IMR-90 (cell line): Measurements from ENCODE around the gene GGT5.
"Not testable (repeated sequence)": the region's sequence is repeated elsewhere in the genome, so short reads cannot be mapped to it uniquely, and the experiment has no call there.

ENCODE experiments used
- BHLHE40 ChIP-seq: fragments of 150-350 bp; IDR thresholded peaks from 2 replicates; pipeline ENCODE4 v1.6.1; 2016; ENCODE audit warnings: mild to moderate bottlenecking, low read depth, low read length
- CEBPB ChIP-seq: IDR thresholded peaks from 2 replicates; pipeline ENCODE4 v1.6.1; 2012; ENCODE audit warnings: low read depth, low read length, improper control_type of control experiment
- CHD1 ChIP-seq: IDR thresholded peaks from 2 replicates; pipeline ENCODE4 v1.6.1; 2012; ENCODE audit warnings: low read depth, low read length, improper control_type of control experiment
- CTCF ChIP-seq: conservative IDR thresholded peaks from 2 replicates; pipeline ENCODE4 v1.5.1; 2012; ENCODE audit warnings: mild to moderate bottlenecking, low read depth, low read length, improper control_type of control experiment
- FOS ChIP-seq: fragments of 150-350 bp; IDR thresholded peaks from 2 replicates; pipeline ENCODE4 v1.6.1; 2016; ENCODE audit warnings: low read depth, low read length
- MAZ ChIP-seq: IDR thresholded peaks from 2 replicates; pipeline ENCODE4 v1.6.1; 2012; ENCODE audit warnings: low read depth, mild to moderate bottlenecking, low read length, improper control_type of control experiment, moderate library complexity, borderline replicate concordance
- MXI1 ChIP-seq: IDR thresholded peaks from 2 replicates; pipeline ENCODE4 v1.6.1; 2012; ENCODE audit warnings: low read depth, mild to moderate bottlenecking, low read length, moderate library complexity, borderline replicate concordance
- POLR2A ChIP-seq: IDR thresholded peaks from 2 replicates; pipeline ENCODE4 v1.6.1; 2012; ENCODE audit warnings: mild to moderate bottlenecking, low read depth, low read length
- RAD21 ChIP-seq: IDR thresholded peaks from 2 replicates; pipeline ENCODE4 v1.6.1; 2012; ENCODE audit warnings: low read length, improper control_type of control experiment
- RCOR1 ChIP-seq: IDR thresholded peaks from 2 replicates; pipeline ENCODE4 v1.6.1; 2012; ENCODE audit warnings: mild to moderate bottlenecking, low read length, improper control_type of control experiment; ENCODE audit not compliant: insufficient replicate concordance
- RFX5 ChIP-seq: IDR thresholded peaks from 2 replicates; pipeline ENCODE4 v1.8.0; 2012; ENCODE audit warnings: low read depth, mild to moderate bottlenecking, low read length, moderate library complexity
- SMC3 ChIP-seq: fragments of 150-350 bp; IDR thresholded peaks from 2 replicates; pipeline ENCODE4 v1.6.1; 2016; ENCODE audit warnings: low read depth, mild to moderate bottlenecking, antibody characterized with exemption, low read length, moderate library complexity
- TF ChIP-seq, protein P1 (sequence below): fragments of 150-350 bp; IDR thresholded peaks from 2 replicates; pipeline ENCODE4 v1.6.1; 2017; ENCODE audit warnings: mild to moderate bottlenecking, antibody characterized with exemption, low read length, low read depth

DNA sequence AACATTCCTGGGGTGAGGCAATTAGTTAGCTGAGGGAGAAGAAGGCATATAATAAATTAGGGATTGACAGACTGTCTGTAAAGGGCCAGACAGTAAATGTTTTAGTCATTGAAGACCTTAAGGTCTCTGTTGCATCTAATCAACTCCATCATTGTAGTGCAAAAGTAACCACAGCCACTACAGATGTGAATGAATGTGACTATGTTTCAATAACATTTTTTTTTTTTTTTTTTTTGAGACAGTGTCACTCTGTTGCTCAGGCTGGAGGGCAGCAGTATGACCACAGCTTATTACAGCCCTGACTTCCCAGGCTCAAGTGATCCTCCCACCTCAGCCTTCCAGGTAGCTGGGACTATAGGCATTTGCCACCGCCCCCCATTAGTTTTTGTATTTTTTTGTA, 35.5 kb upstream of the GGT5 start:
- not testable (repeated sequence) for TF ChIP-seq CTCF, RAD21, RCOR1, POLR2A, CEBPB, MAZ, BHLHE40, SMC3, CHD1, FOS, RFX5, MXI1
- TF ChIP-seq, protein P1, sequence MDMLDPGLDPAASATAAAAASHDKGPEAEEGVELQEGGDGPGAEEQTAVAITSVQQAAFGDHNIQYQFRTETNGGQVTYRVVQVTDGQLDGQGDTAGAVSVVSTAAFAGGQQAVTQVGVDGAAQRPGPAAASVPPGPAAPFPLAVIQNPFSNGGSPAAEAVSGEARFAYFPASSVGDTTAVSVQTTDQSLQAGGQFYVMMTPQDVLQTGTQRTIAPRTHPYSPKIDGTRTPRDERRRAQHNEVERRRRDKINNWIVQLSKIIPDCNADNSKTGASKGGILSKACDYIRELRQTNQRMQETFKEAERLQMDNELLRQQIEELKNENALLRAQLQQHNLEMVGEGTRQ, result not testable (repeated sequence)
